IPS-NIHi7 (cell line): ENCODE measurements around the gene NR1D2.

Source experiments
- DNase-seq: peaks from one replicate; pipeline ENCODE4 v3.0.0; 2012; ENCODE audit warnings: mixed read lengths; ENCODE audit errors: extremely low spot score

The NR1D2 gene

GRCh38 chr3:23964537-23965235, 19.6 kb downstream of the NR1D2 start:
- DNase-seq = no peak

GRCh38 chr3:23966328-23966727, 21.2 kb downstream of the NR1D2 start:
- no peak for DNase-seq

DNA sequence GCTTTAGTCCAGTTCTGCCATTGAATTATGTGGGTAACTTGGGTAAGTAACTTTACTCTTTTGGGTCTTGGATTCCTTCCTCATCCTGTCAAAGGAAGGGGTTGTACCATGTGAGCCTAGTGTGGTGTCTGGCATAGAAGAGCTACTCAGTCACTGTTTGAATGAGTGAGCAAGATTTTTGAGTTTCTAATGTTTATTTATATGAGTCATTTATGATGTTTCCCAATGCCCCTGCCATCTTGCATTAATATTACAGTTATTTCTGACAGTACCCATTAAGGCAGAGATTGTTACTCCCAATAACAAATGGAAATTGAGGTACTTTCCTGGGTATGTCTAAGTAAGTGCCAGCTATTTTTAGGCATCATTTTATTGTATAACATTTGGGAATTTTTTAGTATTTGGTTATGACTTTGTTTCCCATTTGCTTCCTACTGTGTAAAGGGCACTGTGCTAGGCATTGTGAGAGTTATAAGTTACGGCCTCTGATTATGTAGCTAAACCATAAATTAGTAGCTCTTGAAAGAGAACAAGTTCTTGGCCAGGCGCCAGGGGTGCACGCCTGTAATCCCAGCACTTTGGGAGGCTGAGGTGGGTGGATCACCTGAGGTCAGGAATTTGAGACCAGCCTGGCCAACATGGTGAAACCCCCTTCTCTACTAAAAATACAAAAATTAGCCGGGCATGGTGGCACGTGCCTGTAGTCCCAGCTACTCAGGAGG, 23.5 kb downstream of the NR1D2 start:
- DNase-seq = no peak

GRCh38 chr3:23969393-23969792, 24.3 kb downstream of the NR1D2 start:
- DNase-seq = no peak

GRCh38 chr3:23971684-23972083, 26.6 kb downstream of the NR1D2 start:
- no peak for DNase-seq

- DNase-seq = no peak
These were observed 31.5 kb downstream of the NR1D2 start for GRCh38 chr3:23976555-23976954.

DNA sequence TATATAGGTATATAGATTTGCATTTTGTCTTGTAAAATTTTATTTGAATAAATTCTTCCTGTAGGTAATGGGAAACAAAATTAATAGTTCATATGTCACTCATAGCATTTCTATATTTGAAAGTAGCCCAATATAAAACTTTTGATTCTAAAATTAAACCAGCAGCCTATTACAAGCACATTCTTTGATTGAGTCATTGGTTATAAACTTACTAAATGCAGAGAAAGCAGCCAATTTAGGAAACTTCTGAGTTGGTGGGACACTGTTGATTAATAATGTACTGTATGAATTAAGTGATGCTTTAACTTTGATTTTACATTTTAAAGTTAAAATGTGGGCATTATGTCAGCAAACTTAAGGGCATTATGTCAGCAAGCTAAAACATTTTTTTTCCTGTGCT, 34.5 kb downstream of the NR1D2 start:
- no peak for DNase-seq

GRCh38 chr3:23981136-23981535, 36.0 kb downstream of the NR1D2 start:
- DNase-seq = no peak

GRCh38 chr3:23981955-23982354, 36.9 kb downstream of the NR1D2 start:
- peak; percentile 13 for DNase-seq

GRCh38 chr3:23984934-23985333, 39.8 kb downstream of the NR1D2 start:
- DNase-seq = no peak

- DNase-seq = no peak
These were observed 40.9 kb downstream of the NR1D2 start for GRCh38 chr3:23985747-23986544.

- no peak for DNase-seq
These were observed 42.3 kb downstream of the NR1D2 start for GRCh38 chr3:23987356-23987755.

- no peak for DNase-seq
These were observed 46.2 kb downstream of the NR1D2 start for GRCh38 chr3:23991306-23991682.

- no peak for DNase-seq
These were observed 46.9 kb downstream of the NR1D2 start for GRCh38 chr3:23991683-23992628.

DNA sequence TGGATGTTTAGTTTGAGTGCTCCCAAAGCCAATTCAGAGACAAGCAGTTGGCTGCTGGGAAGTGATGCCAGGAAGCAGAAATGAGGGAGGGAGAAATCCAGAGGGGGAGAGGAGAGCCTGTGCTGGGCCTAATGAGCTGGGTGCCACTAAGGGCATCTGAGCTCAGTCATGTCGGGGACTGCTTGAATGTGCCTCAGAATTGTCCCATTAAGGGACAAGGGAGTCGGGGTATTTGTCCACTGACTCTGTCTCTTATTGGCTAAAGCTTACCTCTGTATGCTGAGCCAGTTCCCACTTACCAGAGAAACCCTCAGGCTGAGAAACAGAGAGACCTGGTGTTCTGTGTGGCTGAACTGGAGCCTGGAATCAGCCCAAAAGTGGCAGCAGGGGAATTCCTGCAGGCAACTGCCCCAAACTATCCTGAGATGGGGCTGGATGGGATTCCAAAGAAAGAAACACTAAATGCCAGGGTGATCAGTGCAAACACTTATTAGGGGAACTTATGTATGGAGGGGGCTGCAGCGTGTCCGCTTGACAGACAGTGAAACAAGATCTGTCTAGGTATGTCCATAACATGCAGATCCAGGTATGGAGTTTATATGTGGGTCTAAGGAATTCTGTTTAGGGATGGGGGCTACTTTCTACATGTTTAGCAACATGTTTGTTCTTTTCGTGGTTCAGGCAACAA, 48.6 kb downstream of the NR1D2 start:
- DNase-seq = no peak

DNA sequence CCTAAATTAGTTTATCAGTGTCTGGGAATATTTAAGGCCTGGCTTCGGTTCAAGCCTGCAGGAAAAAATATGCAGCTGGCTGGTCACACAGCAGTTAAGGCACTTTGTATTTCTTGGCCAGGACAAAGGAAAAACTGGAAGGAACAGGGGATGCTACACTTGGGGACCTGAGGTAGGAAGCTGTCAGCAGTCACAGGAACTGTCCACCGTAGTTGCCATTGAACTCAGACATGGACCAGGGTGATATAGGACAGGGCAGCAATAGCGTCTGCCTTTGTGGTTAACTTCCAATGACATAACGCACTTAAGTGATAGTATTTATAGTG, 49.1 kb downstream of the NR1D2 start:
- no peak for DNase-seq

- DNase-seq = no peak
These were observed 50.1 kb downstream of the NR1D2 start for GRCh38 chr3:23995219-23995618.

GRCh38 chr3:23996095-23996524, 51.0 kb downstream of the NR1D2 start:
- DNase-seq = no peak

GRCh38 chr3:23999012-23999641, 54.0 kb downstream of the NR1D2 start:
- DNase-seq = peak; percentile 64

GRCh38 chr3:24002129-24002528, 57.0 kb downstream of the NR1D2 start:
- DNase-seq = no peak

DNA sequence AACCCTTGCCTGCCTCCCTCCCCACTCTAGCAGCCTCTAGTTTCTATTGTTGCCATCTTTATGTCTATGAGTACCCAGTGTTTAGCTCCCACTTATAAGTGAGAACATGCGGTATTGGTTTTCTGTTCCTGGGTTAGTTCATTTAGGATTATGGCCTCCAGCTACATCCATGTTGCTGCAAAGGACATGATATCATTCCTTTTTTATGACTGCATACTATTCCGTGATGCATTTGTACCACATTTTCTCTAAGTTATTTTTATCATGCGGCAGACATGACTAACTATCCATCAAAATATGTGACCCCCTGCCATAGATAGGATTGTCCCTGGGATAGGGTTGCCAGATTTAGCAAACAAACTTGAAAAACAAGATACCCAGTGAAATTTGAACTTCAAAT, 58.4 kb downstream of the NR1D2 start:
- no peak for DNase-seq
